HepG2 (cell line): ENCODE data around the gene ZNF416. TPM values are rescaled to one million over a fixed set of nuclear protein-coding genes. Genes with fewer than 3 reads are reported as not detected.

Experiments
- AHR ChIP-seq: IDR thresholded peaks from 2 replicates; pipeline ENCODE4 v1.6.1; 2018; ENCODE audit warnings: missing genetic modification reagents, missing compliant biosample characterization
- CHCHD3 ChIP-seq: sonication (generic); formaldehyde crosslinking; IDR thresholded peaks from 2 replicates; pipeline ENCODE4 v1.8.0; 2022; ENCODE audit warnings: mild to moderate bottlenecking, missing genetic modification reagents, moderate library complexity
- FOXO1 ChIP-seq: sonication (generic); formaldehyde crosslinking; IDR thresholded peaks from 2 replicates; pipeline ENCODE4 v1.4.0; 2020; ENCODE audit warnings: missing genetic modification reagents
- FOXP1 ChIP-seq, 2 experiments: fragments of 450-650 bp in 1 of 2; IDR thresholded peaks; 2 replicates each; pipeline ENCODE4 v1.6.1; 2017 to 2018; ENCODE audit warnings: antibody characterized with exemption in 1 of 2
- GABPA ChIP-seq, 2 experiments: IDR thresholded peaks; 2 replicates each; pipeline ENCODE4 v1.6.1; 2011 to 2016; ENCODE audit warnings: low read depth in 2 of 2, low read length in 1 of 2, missing biosample characterization in 1 of 2, missing genetic modification characterization in 1 of 2
- HHEX ChIP-seq: IDR thresholded peaks from 2 replicates; pipeline ENCODE4 v1.6.1; 2016; ENCODE audit warnings: control low read depth
- HOXA3 ChIP-seq: sonication (generic); formaldehyde crosslinking; IDR thresholded peaks from 2 replicates; pipeline ENCODE4 v1.5.0; 2020; ENCODE audit warnings: missing genetic modification reagents
- IRF9 ChIP-seq: sonication (generic); formaldehyde crosslinking; IDR thresholded peaks from 2 replicates; pipeline ENCODE4 v1.8.0; 2022; ENCODE audit warnings: missing genetic modification reagents, mild to moderate bottlenecking, borderline replicate concordance
- MIER2 ChIP-seq: IDR thresholded peaks from 2 replicates; pipeline ENCODE4 v1.6.1; 2016; ENCODE audit warnings: missing biosample characterization, missing genetic modification reagents
- POLR2G ChIP-seq: fragments of 200-400 bp; formaldehyde crosslinking; IDR thresholded peaks from 2 replicates; pipeline ENCODE4 v1.6.1; 2018; ENCODE audit warnings: mild to moderate bottlenecking, low read depth, low read length, moderate library complexity
- RORA ChIP-seq: sonication (generic); formaldehyde crosslinking; IDR thresholded peaks from 2 replicates; pipeline ENCODE4 v1.5.0; 2020; ENCODE audit warnings: mild to moderate bottlenecking, missing genetic modification reagents, moderate library complexity
- SNAI1 ChIP-seq: sonication (generic); formaldehyde crosslinking; IDR thresholded peaks from 2 replicates; pipeline ENCODE4 v1.5.0; 2020; ENCODE audit warnings: mild to moderate bottlenecking, missing genetic modification reagents, borderline replicate concordance
- ZBTB4 ChIP-seq: sonication (generic); formaldehyde crosslinking; IDR thresholded peaks from 2 replicates; pipeline ENCODE4 v1.4.0; 2020; ENCODE audit warnings: missing genetic modification reagents, mild to moderate bottlenecking, borderline replicate concordance
- ZEB1 ChIP-seq: IDR thresholded peaks from 2 replicates; pipeline ENCODE4 v1.6.1; 2012; ENCODE audit warnings: mild to moderate bottlenecking, low read depth, inconsistent platforms; ENCODE audit not compliant: insufficient replicate concordance
- ZFP1 ChIP-seq: IDR thresholded peaks from 2 replicates; pipeline ENCODE4 v1.6.1; 2016
- ZNF382 ChIP-seq: sonication (generic); formaldehyde crosslinking; IDR thresholded peaks from 2 replicates; pipeline ENCODE4 v1.5.0; 2020; ENCODE audit warnings: missing genetic modification reagents, mild to moderate bottlenecking, borderline replicate concordance
- ZNF546 ChIP-seq: sonication (generic); formaldehyde crosslinking; conservative IDR thresholded peaks from 2 replicates; pipeline ENCODE4 v1.8.1; 2023; ENCODE audit warnings: mild to moderate bottlenecking, missing genetic modification reagents
- ZNF567 ChIP-seq: sonication (generic); formaldehyde crosslinking; IDR thresholded peaks from 2 replicates; pipeline ENCODE4 v1.8.1; 2023; ENCODE audit warnings: mild to moderate bottlenecking, missing genetic modification reagents, borderline replicate concordance
- ZNF574 ChIP-seq: sonication (generic); formaldehyde crosslinking; IDR thresholded peaks from 2 replicates; pipeline ENCODE4 v1.4.0; 2020; ENCODE audit warnings: missing genetic modification reagents
- ZNF792 ChIP-seq: IDR thresholded peaks from 2 replicates; pipeline ENCODE4 v1.6.1; 2016
- polyA plus RNA-seq, 8 experiments: library from polyadenylated mRNA; depleted of rRNA in 3 of 8; stranded (reverse) in 7 of 8; unstranded in 1 of 8; fragments of >200 nt; fragmentation: Illumina TruSeq in 4 of 8; extraction: Trizol in 4 of 8; gene quantifications; 2 replicates each; pipeline versions ENCODE4 v1.2.1 to v1.2.3, GENCODE V29; 2011 to 2016; ENCODE audit warnings: low read depth in 4 of 8, missing spikeins in 1 of 8, mixed read lengths in 1 of 8; ENCODE audit not compliant: insufficient read depth in 1 of 8
- total RNA-seq, 5 experiments: library from RNA; depleted of rRNA; stranded (reverse); fragments of >200 nt; fragmentation: Illumina TruSeq; extraction: Trizol; gene quantifications; 2 replicates each; pipeline ENCODE4 v1.2.3, GENCODE V29; 2016; ENCODE audit warnings: low read depth in 1 of 5

ZNF416 gene
- total and polyA plus RNA-seq, 2 of the 13 experiments (the other 11 are each of a cell fraction or from before 2014, with no cell fraction given): 1.5 to 5.3 TPM

GRCh38 chr19:57527136-57527881 lies 51.4 kb downstream of the ZNF416 start, which contains the start of gene ZNF549 (continued):
- TF ChIP-seq ZBTB4 (CRISPR knock-in tag) (peak; percentile 80; the same call in 1 of the 2 replicates), ZEB1 (peak; percentile 90), ZNF382 (CRISPR knock-in tag) (no peak), ZNF546 (CRISPR knock-in tag) (peak; percentile 72; the same call in 1 of the 2 replicates), ZNF574 (CRISPR knock-in tag) (peak; percentile 90), RORA (CRISPR knock-in tag) (no peak), ZNF792 (CRISPR knock-in tag) (peak; percentile 77; the same call in 1 of the 2 replicates), CHCHD3 (CRISPR knock-in tag) (no peak), POLR2G (peak; percentile 79), ZFP1 (no peak), HOXA3 (peak; percentile 93), MIER2 (CRISPR knock-in tag) (no peak), SNAI1 (CRISPR knock-in tag) (no peak), ZNF567 (peak; percentile 72; the same call in 1 of the 2 replicates), HHEX (no peak), GABPA (IDR thresholded peaks at IDR 0.05; ENCODE audit: low read depth, low read length) (peak; percentile 97), GABPA (CRISPR knock-in tag; IDR thresholded peaks at IDR 0.05; ENCODE audit: low read depth) (peak; percentile 98), FOXP1 (IDR thresholded peaks at IDR 0.05) (no peak), FOXP1 (CRISPR knock-in tag; IDR thresholded peaks at IDR 0.05) (no peak), AHR (CRISPR knock-in tag) (peak; percentile 18; the same call in 1 of the 2 replicates), IRF9 (peak; percentile 65; the same call in 1 of the 2 replicates), FOXO1 (peak; percentile 44; the same call in 1 of the 2 replicates)
